NCI-H510A (cell line): ENCODE measurements around the gene ELOA.
"Not testable (repeated sequence)": the region's sequence is repeated elsewhere in the genome, so short reads cannot be mapped to it uniquely, and the experiment has no call there.

Source experiments
- DNase-seq: peaks from one replicate; lab custom pipeline; 2025; lab: John Stamatoyannopoulos, UW

Gene ELOA

GRCh38 chr1:23736437-23737134, 6.7 kb upstream of the ELOA start:
- DNase-seq = no peak

- DNase-seq = no peak
Measured at GRCh38 chr1:23741609-23742008, 1.7 kb upstream of the ELOA start.

- no peak for DNase-seq
Measured at GRCh38 chr1:23742670-23743286, 493 bp upstream of the ELOA start.

- no peak for DNase-seq
Measured at GRCh38 chr1:23745515-23745914, 2.2 kb downstream of the ELOA start.

- no peak for DNase-seq
Measured at GRCh38 chr1:23748016-23748415, 4.7 kb downstream of the ELOA start.

GRCh38 chr1:23751050-23751814, 8.0 kb downstream of the ELOA start:
- peak; percentile 46 for DNase-seq

- no peak for DNase-seq
Measured at GRCh38 chr1:23751815-23752200, 8.5 kb downstream of the ELOA start.

- no peak for DNase-seq
Measured at GRCh38 chr1:23752909-23753308, 9.6 kb downstream of the ELOA start.

GRCh38 chr1:23756676-23757075, 13.4 kb downstream of the ELOA start:
- no peak for DNase-seq

- no peak for DNase-seq
Measured at GRCh38 chr1:23757812-23758211, 14.5 kb downstream of the ELOA start.

- DNase-seq = no peak
Measured at GRCh38 chr1:23759277-23759676, 16.0 kb downstream of the ELOA start.

- DNase-seq = no peak
Measured at GRCh38 chr1:23763041-23763577, 19.8 kb downstream of the ELOA start.

GRCh38 chr1:23768733-23769132, 25.5 kb downstream of the ELOA start:
- no peak for DNase-seq

- DNase-seq = no peak
Measured at GRCh38 chr1:23772049-23772853, 29.0 kb downstream of the ELOA start.

- DNase-seq = no peak
Measured at GRCh38 chr1:23772854-23773242, 29.6 kb downstream of the ELOA start.

GRCh38 chr1:23774174-23774880, 31.1 kb downstream of the ELOA start:
- no peak for DNase-seq

- DNase-seq = no peak
Measured at GRCh38 chr1:23776217-23776616, 32.9 kb downstream of the ELOA start.

GRCh38 chr1:23777979-23778814, 34.9 kb downstream of the ELOA start, which contains the start of gene PITHD1:
Gene PITHD1 (plus strand): TSS chr1:23778418. CDS start chr1:23778516, 98 bp downstream.
- DNase-seq = peak; percentile 77

- no peak for DNase-seq
Measured at GRCh38 chr1:23779826-23780371, 36.6 kb downstream of the ELOA start.

GRCh38 chr1:23783141-23783540, 39.9 kb downstream of the ELOA start:
- not testable (repeated sequence) for DNase-seq
